ACC112 (cell line): ENCODE data around the gene SULT1C3.

ENCODE experiments used
- H2AFZ ChIP-seq: fragments of 200-600 bp; sonication (generic); one replicate; pipeline ENCODE4 v1.6.0; 2017; ENCODE audit warnings: antibody characterized with exemption, low read length; ENCODE audit not compliant: unreplicated experiment
- H3K27ac ChIP-seq: fragments of 200-600 bp; sonication (generic); 2 replicates; pipeline ENCODE4 v1.5.1; 2014; ENCODE audit warnings: low read depth, mild to moderate bottlenecking, antibody characterized with exemption, low read length, moderate library complexity
- H3K27me3 ChIP-seq: fragments of 200-600 bp; sonication (generic); 2 replicates; pipeline ENCODE4 v1.6.1; 2014; ENCODE audit warnings: mild to moderate bottlenecking, antibody characterized with exemption, low read length, moderate library complexity, mixed read lengths; ENCODE audit not compliant: insufficient read depth
- H3K36me3 ChIP-seq: fragments of 200-600 bp; sonication (generic); 2 replicates; pipeline ENCODE4 v1.6.1; 2016; ENCODE audit warnings: mild to moderate bottlenecking, antibody characterized with exemption, low read length, moderate library complexity, mixed read lengths; ENCODE audit not compliant: insufficient read depth
- H3K4me1 ChIP-seq: fragments of 200-600 bp; sonication (generic); one replicate; pipeline ENCODE4 v1.6.1; 2016; ENCODE audit warnings: low read length, mixed read lengths; ENCODE audit not compliant: insufficient read depth, unreplicated experiment, control insufficient read depth
- H3K4me3 ChIP-seq: fragments of 200-600 bp; sonication (generic); 2 replicates; pipeline ENCODE4 v1.5.1; 2014; ENCODE audit warnings: mild to moderate bottlenecking, low read depth, low read length
- H3K79me2 ChIP-seq: fragments of 200-600 bp; sonication (generic); one replicate; pipeline ENCODE4 v1.6.0; 2016; ENCODE audit warnings: low read length; ENCODE audit not compliant: control insufficient read depth, unreplicated experiment, insufficient read depth

SULT1C3 gene

DNA sequence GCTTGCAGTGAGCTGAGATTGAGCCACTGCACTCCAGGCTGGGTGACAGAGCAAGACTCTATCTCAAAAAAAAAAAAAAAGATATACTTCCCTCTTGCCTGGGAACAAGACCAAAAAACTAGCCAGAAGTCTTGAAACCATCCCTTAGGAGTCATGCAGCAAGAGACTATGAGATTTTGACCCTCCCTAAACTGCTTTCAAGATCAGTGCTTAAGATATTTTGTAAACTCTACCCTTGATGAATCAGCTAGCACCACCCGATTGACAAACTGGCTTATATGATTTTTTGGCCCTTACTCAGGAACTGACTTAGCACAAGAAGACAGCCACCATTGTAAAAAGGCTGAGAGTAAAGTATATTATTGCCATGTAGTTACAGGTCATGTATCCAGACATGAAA lies 3.8 kb downstream of the SULT1C3 start:
- Histone ChIP-seq H3K79me2 (no peaks in the 10 kb centered on the region), H3K4me1 (peaks cover 14% of the 10 kb centered on the region), H3K27me3 (no peaks in the 10 kb centered on the region), H2AFZ (no peak overlapping the region), H3K36me3 (no peaks in the 10 kb centered on the region), H3K4me3 (no peak overlapping the region), H3K27ac (peak overlapping the region; percentile 35)

DNA sequence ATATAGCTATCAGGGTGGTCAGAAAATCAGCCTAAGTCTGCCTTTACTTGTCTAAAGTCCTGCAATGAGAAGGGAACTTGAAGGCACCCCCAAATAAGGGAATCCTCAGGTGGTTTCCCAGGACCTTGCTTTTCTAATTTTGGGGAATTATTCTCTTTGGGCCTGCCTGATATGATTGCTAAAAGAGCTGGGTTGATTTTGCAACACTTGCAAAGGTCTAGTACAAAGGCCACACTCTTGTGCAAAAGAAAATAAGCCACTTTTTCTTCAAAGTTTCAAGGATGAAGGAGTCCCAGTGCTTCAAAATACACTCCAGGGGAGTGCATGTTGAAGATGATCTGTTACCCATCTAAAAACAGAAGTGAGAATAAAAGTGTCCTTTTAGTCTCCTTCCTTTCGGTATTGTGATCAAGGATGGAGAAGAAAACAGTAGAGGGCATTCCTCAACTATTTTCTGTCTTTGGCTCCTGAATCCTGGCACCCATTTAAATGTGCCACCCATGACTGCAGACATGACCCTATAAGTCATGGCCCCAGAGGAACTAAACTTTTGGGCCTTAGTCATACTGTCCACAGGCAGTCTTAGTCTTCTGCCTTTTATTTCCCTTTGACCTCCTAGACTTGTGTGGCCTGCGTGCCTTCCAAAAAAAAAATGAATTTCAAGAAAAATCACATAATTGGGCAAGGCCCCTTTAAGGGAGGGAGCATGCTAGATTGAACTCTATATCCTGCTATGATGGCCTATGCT lies 5.1 kb downstream of the SULT1C3 start:
- H3K4me3 ChIP-seq, result no peak overlapping the region
- H3K36me3 ChIP-seq, result no peaks in the 10 kb centered on the region
- H3K27me3 ChIP-seq, result no peaks in the 10 kb centered on the region
- H3K4me1 ChIP-seq, result peaks cover 14% of the 10 kb centered on the region
- peak overlapping the region; percentile 35; the same call in 1 of the 2 replicates for H3K27ac ChIP-seq
- no peak overlapping the region for H2AFZ ChIP-seq
- H3K79me2 ChIP-seq, result no peaks in the 10 kb centered on the region

DNA sequence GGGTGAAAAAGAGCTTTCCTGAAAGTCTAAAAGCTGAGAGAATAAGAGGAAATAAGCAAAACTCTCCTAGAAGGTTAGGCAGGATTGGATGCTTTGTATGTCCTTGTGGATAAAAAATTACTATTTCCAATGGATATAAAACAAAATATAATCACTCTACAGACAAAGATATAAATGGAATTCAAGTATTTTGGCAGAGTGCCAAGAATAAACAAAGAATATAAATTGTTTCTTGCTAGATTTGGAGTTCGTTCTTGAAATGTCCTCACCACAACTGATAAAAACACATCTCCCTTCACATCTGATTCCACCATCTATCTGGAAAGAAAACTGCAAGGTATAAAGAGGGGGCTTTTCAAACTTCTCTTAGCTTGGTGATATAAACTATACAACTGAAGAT lies 13.3 kb downstream of the SULT1C3 start:
- H3K27me3 ChIP-seq, result no peaks in the 10 kb centered on the region
- H3K4me3 ChIP-seq, result no peak overlapping the region
- H3K27ac ChIP-seq, result no peak overlapping the region
- H2AFZ ChIP-seq, result peak overlapping the region; percentile 46
- H3K4me1 ChIP-seq, result peaks cover 15% of the 10 kb centered on the region
- no peaks in the 10 kb centered on the region for H3K79me2 ChIP-seq
- H3K36me3 ChIP-seq, result no peaks in the 10 kb centered on the region

DNA sequence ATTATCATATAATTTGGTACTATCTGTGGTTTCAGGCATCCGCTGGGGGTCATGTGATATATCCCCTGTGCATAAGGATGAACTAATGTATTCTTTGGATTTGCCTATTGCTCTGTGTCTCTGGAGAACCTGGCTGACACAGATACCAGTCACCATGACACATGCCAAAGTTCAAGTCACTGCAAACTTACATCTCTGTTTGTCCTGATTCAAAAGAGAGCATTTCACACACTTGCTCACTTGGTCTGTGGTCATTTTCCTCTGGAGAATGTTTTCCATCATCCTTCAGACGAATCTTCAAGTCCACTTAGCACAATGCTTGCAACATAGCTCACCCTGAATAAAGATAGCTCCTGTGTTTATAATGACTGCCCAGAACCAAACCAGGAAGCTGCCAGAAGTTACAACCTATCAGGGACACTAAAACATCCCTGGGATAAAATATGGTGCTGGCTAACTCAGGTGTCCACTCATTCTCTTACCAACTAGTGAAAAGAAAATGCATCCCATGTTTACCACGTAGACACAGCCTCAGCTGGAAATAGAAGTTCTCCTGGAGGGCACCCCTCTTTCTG lies 18.1 kb downstream of the SULT1C3 start:
- H3K36me3 ChIP-seq, result no peaks in the 10 kb centered on the region
- no peaks in the 10 kb centered on the region for H3K79me2 ChIP-seq
- peaks cover 17% of the 10 kb centered on the region for H3K4me1 ChIP-seq
- no peak overlapping the region for H2AFZ ChIP-seq
- H3K27me3 ChIP-seq, result no peaks in the 10 kb centered on the region
- peak overlapping the region; percentile 68 for H3K27ac ChIP-seq
- no peak overlapping the region for H3K4me3 ChIP-seq

DNA sequence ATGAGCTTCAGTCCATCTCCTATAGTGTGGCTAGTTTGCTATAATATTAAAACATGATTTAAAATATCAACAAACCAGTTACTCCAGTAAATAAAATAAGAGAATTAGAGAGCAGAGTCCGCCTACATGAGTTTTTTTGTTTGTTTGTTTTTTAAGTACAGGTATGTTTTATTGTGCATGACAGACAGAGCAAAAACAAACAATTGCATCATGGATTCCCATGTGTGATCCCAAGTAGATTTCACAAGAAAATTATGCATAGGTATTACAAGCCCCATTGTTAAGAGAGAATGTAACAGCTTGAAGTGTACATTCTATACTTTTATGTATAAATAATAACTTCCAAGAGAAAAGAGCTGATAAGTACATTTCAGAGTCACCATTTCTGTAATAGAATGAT lies 21.0 kb downstream of the SULT1C3 start:
- Histone ChIP-seq H3K4me3 (no peak overlapping the region), H3K79me2 (no peaks in the 10 kb centered on the region), H3K27ac (no peak overlapping the region), H3K4me1 (peaks cover 13% of the 10 kb centered on the region), H2AFZ (no peak overlapping the region), H3K27me3 (no peaks in the 10 kb centered on the region), H3K36me3 (no peaks in the 10 kb centered on the region)

DNA sequence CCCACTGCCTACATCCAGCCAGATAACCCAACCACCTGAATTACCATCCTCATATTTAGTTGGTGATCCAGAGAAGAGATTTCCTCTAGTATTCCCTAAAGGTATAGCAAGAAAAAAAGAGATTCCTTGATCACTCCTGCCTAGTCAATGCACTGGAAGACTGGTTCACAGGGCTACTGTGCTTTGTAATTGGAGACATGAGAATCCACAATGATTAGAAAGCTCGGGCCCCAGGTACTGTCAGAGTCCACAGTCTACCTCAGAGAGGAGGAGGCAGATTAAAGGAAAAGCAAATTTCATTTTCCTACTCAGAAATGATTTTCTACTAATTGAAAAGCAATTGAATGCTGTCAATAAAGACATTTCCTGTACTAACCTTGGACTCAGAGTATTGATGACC lies 22.3 kb downstream of the SULT1C3 start:
- peaks cover 23% of the 10 kb centered on the region for H3K4me1 ChIP-seq
- H3K36me3 ChIP-seq, result no peaks in the 10 kb centered on the region
- H3K79me2 ChIP-seq, result no peaks in the 10 kb centered on the region
- no peak overlapping the region for H3K27ac ChIP-seq
- H3K4me3 ChIP-seq, result no peak overlapping the region
- H3K27me3 ChIP-seq, result no peaks in the 10 kb centered on the region
- no peak overlapping the region for H2AFZ ChIP-seq

DNA sequence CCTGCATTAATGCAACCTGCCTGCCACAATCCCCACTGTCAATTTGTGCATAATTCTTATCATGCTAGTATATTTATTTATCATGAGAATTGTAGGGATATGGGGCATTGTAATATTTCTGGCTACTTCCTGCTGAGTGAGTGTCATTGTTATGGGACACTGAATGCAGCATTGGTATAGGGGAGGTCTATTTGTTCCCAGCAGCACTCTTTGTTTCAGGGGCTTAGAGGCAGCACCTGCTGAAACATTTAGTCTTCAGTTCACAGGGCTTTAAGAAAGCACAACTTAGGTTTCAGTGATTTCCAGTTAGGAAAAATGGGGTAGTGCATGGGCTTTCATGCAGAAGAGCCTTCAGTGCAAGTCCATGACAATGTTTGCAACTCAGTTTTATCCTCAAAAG lies 23.6 kb downstream of the SULT1C3 start:
- Histone ChIP-seq H3K4me3 (no peak overlapping the region), H3K27me3 (no peaks in the 10 kb centered on the region), H3K79me2 (no peaks in the 10 kb centered on the region), H3K4me1 (peaks cover 24% of the 10 kb centered on the region), H2AFZ (no peak overlapping the region), H3K36me3 (no peaks in the 10 kb centered on the region), H3K27ac (no peak overlapping the region)

DNA sequence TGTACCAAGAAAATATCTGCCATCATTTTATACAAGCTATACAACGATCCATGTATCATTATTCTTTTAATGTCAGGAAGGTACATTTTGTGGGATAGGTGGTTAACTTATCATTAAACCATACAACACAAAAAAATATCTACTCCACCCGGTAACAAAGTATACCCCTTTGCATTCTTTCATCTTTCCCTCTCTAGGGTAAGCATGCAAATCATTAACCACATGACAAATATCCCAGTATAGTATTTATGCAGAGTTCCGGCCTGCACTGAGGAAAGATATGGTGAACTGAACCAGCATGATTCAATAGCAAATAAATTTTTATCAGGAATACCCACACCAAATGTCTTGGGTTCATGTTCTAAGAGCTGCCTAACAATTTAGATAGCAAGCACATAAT lies 26.4 kb downstream of the SULT1C3 start:
- H2AFZ ChIP-seq, result no peak overlapping the region
- H3K4me1 ChIP-seq, result peaks cover 33% of the 10 kb centered on the region
- no peaks in the 10 kb centered on the region for H3K79me2 ChIP-seq
- H3K27ac ChIP-seq, result no peak overlapping the region
- H3K36me3 ChIP-seq, result no peaks in the 10 kb centered on the region
- no peaks in the 10 kb centered on the region for H3K27me3 ChIP-seq
- no peak overlapping the region for H3K4me3 ChIP-seq

DNA sequence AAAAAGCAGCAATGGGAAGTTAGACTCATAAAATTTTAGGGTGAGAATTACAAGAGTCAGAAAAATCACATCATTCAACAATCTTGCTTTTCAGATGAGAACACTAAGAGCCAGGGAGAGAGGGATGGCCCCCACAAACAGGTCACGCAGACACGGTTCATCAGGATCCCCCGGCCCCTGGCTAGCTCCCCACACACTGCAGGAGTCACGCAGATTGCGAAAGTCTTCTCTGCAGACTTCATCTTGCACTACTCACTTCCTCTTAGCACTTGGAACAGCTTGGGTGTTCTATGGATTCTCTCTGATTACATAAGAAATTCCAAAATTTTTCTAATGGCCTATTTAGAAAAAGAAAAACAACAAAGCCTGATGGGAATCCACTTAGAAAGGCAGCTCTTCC lies 27.3 kb downstream of the SULT1C3 start:
- Histone ChIP-seq H3K36me3 (no peaks in the 10 kb centered on the region), H3K27ac (peak overlapping the region; percentile 86), H3K4me3 (peak overlapping the region; percentile 26; the same call in 1 of the 2 replicates), H2AFZ (peak overlapping the region; percentile 17), H3K27me3 (no peaks in the 10 kb centered on the region), H3K4me1 (peaks cover 42% of the 10 kb centered on the region), H3K79me2 (no peaks in the 10 kb centered on the region)

DNA sequence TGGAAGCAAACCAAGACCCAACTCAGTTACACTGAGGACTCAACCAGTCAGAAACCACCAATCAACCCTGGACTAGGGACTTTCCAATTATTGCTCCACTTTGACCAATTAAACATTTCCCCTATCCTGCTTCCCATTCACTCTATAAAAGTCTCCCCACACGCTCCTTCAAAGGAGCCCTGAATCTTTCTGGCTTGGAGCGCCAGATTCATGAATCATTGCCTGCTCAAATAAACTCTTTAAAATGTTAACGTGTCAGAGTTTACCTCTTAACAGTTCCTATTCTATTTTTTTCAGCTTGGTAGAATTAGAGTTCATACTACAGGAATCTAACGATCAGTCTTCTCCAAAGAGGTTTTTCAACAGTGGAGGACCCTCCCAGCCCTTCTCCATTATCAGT lies 28.2 kb downstream of the SULT1C3 start:
- Histone ChIP-seq H3K79me2 (no peaks in the 10 kb centered on the region), H2AFZ (peak overlapping the region; percentile 35), H3K36me3 (no peaks in the 10 kb centered on the region), H3K4me1 (peaks cover 48% of the 10 kb centered on the region), H3K27ac (peak overlapping the region; percentile 86), H3K27me3 (no peaks in the 10 kb centered on the region), H3K4me3 (no peak overlapping the region)

DNA sequence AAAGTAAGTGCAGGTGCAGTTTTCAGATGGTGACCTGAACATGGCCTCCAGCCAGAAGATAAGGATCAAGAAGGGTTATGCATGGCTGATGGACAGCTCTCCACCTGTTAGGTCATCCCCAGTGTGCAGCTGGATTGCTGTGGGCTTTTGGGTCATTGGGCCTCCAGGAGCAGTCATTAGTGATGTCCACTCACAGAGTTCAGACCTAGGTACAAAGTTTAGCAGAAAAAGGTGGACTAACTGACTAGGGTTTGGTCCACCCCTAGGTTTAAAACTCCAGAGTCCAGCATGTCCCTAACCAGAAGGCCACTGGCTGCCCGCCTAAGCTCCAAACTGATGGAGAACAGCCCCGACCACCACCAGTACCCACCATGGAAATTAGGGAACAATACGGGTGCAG lies 30.6 kb downstream of the SULT1C3 start:
- no peaks in the 10 kb centered on the region for H3K27me3 ChIP-seq
- peaks cover 48% of the 10 kb centered on the region for H3K4me1 ChIP-seq
- no peaks in the 10 kb centered on the region for H3K36me3 ChIP-seq
- no peak overlapping the region for H2AFZ ChIP-seq
- no peak overlapping the region for H3K27ac ChIP-seq
- H3K4me3 ChIP-seq, result no peak overlapping the region
- H3K79me2 ChIP-seq, result no peaks in the 10 kb centered on the region
